ENCODE measurements around the gene CEP350.

Gene CEP350

GRCh38 chr1:180153032-180153431, 198.4 kb downstream of the CEP350 start:
- no peak overlapping the region for H3K27ac ChIP-seq
- no peak for TF ChIP-seq CTCF (IDR thresholded peaks at IDR 0.05)
- TF ChIP-seq ZFX (IDR thresholded peaks at IDR 0.05; ENCODE audit: borderline replicate concordance) = no peak

- peak overlapping the region; percentile 61 for H3K27ac ChIP-seq
- no peak for TF ChIP-seq CTCF (IDR thresholded peaks at IDR 0.05)
- TF ChIP-seq ZFX (IDR thresholded peaks at IDR 0.05; ENCODE audit: borderline replicate concordance) = no peak
Observed at GRCh38 chr1:180154003-180154324, 199.4 kb downstream of the CEP350 start.

GRCh38 chr1:180154325-180155181, 199.9 kb downstream of the CEP350 start, which contains the start of gene QSOX1:
Gene QSOX1 (plus strand): TSS chr1:180154869. CDS start chr1:180154908, 39 bp downstream.
- TF ChIP-seq ZFX (IDR thresholded peaks at IDR 0.05; ENCODE audit: borderline replicate concordance) (no peak), CTCF (IDR thresholded peaks at IDR 0.05) (0 out of 2 replicates have a peak, but pooled peaks have one; percentile 12)

GRCh38 chr1:180155182-180155682, 200.6 kb downstream of the CEP350 start:
- peak overlapping the region; percentile 61 for H3K27ac ChIP-seq
- TF ChIP-seq CTCF (IDR thresholded peaks at IDR 0.05) (no peak), ZFX (IDR thresholded peaks at IDR 0.05; ENCODE audit: borderline replicate concordance) (no peak)

More at GRCh38 chr1:180154325-180155181, 199.9 kb downstream of the CEP350 start, which contains the start of gene QSOX1:
- peak within 1 kb of the TSS; percentile 61 for H3K27ac ChIP-seq

- TF ChIP-seq CTCF (IDR thresholded peaks at IDR 0.05) = no peak
- TF ChIP-seq ZFX (IDR thresholded peaks at IDR 0.05; ENCODE audit: borderline replicate concordance) = no peak
- peak overlapping the region; percentile 87 for H3K27ac ChIP-seq
Observed at GRCh38 chr1:180156201-180156600, 201.6 kb downstream of the CEP350 start.

- TF ChIP-seq CTCF (IDR thresholded peaks at IDR 0.05) (no peak), ZFX (IDR thresholded peaks at IDR 0.05; ENCODE audit: borderline replicate concordance) (no peak)
- peak overlapping the region; percentile 87 for H3K27ac ChIP-seq
Observed at GRCh38 chr1:180156631-180157091, 202.1 kb downstream of the CEP350 start.

GRCh38 chr1:180157108-180157507, 202.5 kb downstream of the CEP350 start:
- peak overlapping the region; percentile 87 for H3K27ac ChIP-seq
- no peak for TF ChIP-seq CTCF (IDR thresholded peaks at IDR 0.05)
- no peak for TF ChIP-seq ZFX (IDR thresholded peaks at IDR 0.05; ENCODE audit: borderline replicate concordance)
